ENCODE data around the gene TEP1.
"Not testable (repeated sequence)": the region's sequence is repeated elsewhere in the genome, so short reads cannot be mapped to it uniquely, and the experiment has no call there.

TEP1 gene

GRCh38 chr14:20412876-20413743 is at the start of gene TEP1:
TEP1 (minus strand) TSS chr14:20413501; CDS start chr14:20408439, 5,062 bp downstream.
- DNase-seq = peak; percentile 52

GRCh38 chr14:20461225-20462141 is 48.2 kb upstream of the TEP1 start, which contains the start of gene PIP4P1:
PIP4P1 (minus strand) TSS chr14:20461434; CDS start chr14:20461325, 109 bp downstream.
- peak; percentile 96 for DNase-seq

- DNase-seq = peak; percentile 39
Measured at GRCh38 chr14:20460458-20461224, 47.3 kb upstream of the TEP1 start.

- DNase-seq = no peak
Measured at GRCh38 chr14:20458031-20458789, 44.9 kb upstream of the TEP1 start.

- DNase-seq = no peak
Measured at GRCh38 chr14:20456971-20457370, 43.7 kb upstream of the TEP1 start.

GRCh38 chr14:20455355-20456300 is 42.3 kb upstream of the TEP1 start:
- DNase-seq = peak; percentile 31

- peak; percentile 95 for DNase-seq
Measured at GRCh38 chr14:20454516-20455354, 41.4 kb upstream of the TEP1 start, which contains the start of the genes APEX1 and OSGEP. APEX1 (plus strand) TSS chr14:20455226; CDS start chr14:20455646, 420 bp downstream. OSGEP (minus strand) TSS chr14:20454812; CDS start chr14:20454683, 129 bp downstream.

- not testable (repeated sequence) for DNase-seq
Measured at GRCh38 chr14:20452831-20453230, 39.5 kb upstream of the TEP1 start.

GRCh38 chr14:20446889-20447288 is 33.6 kb upstream of the TEP1 start:
- no peak for DNase-seq

- DNase-seq = not testable (repeated sequence)
Measured at GRCh38 chr14:20443650-20444049, 30.3 kb upstream of the TEP1 start.

GRCh38 chr14:20441461-20441860 is 28.2 kb upstream of the TEP1 start:
- DNase-seq = no peak

GRCh38 chr14:20440882-20441281 is 27.6 kb upstream of the TEP1 start:
- DNase-seq = no peak

- no peak for DNase-seq
Measured at GRCh38 chr14:20440465-20440864, 27.2 kb upstream of the TEP1 start.

- no peak for DNase-seq
Measured at GRCh38 chr14:20438664-20439063, 25.4 kb upstream of the TEP1 start.

- DNase-seq = no peak
Measured at GRCh38 chr14:20436363-20436755, 23.1 kb upstream of the TEP1 start.

GRCh38 chr14:20435582-20436362 is 22.5 kb upstream of the TEP1 start, which contains the start of gene KLHL33:
KLHL33 (minus strand) TSS chr14:20436166; CDS start chr14:20435811, 355 bp downstream.
- no peak for DNase-seq

GRCh38 chr14:20434701-20435581 is 21.6 kb upstream of the TEP1 start:
- no peak for DNase-seq
